Parathyroid adenoma (tissue), 2 donors: ENCODE data around the gene CFAP46.

ENCODE experiments used
- H2AFZ ChIP-seq: fragments of 300-600 bp; sonication (generic); one replicate; pipeline ENCODE4 v1.7.0; 2017; ENCODE audit warnings: antibody characterized with exemption, mild to moderate bottlenecking
- H3K27ac ChIP-seq: fragments of 300-600 bp; sonication (generic); one replicate; pipeline ENCODE4 v1.7.0; 2017
- H3K27me3 ChIP-seq: fragments of 300-600 bp; sonication (generic); one replicate; pipeline ENCODE4 v1.7.0; 2017; ENCODE audit warnings: low read length; ENCODE audit not compliant: control insufficient read depth, insufficient read depth
- H3K36me3 ChIP-seq: fragments of 300-600 bp; sonication (generic); one replicate; pipeline ENCODE4 v1.7.0; 2017; ENCODE audit warnings: low read length; ENCODE audit not compliant: control insufficient read depth, insufficient read depth
- H3K4me1 ChIP-seq: fragments of 300-600 bp; sonication (generic); one replicate; pipeline ENCODE4 v1.7.0; 2017; ENCODE audit warnings: control low read depth
- H3K4me2 ChIP-seq: fragments of 300-600 bp; sonication (generic); one replicate; pipeline ENCODE4 v1.7.0; 2017; ENCODE audit warnings: low read length
- H3K4me3 ChIP-seq: fragments of 300-600 bp; sonication (generic); one replicate; pipeline ENCODE4 v1.7.0; 2017; ENCODE audit warnings: low read depth, low read length
- H3K79me2 ChIP-seq: fragments of 300-600 bp; sonication (generic); one replicate; pipeline ENCODE4 v1.7.0; 2017; ENCODE audit warnings: control low read depth
- H3K9ac ChIP-seq: fragments of 300-600 bp; sonication (generic); one replicate; pipeline ENCODE4 v1.7.0; 2017; ENCODE audit warnings: mild to moderate bottlenecking
- H3K9me3 ChIP-seq: fragments of 300-600 bp; sonication (generic); one replicate; pipeline ENCODE4 v1.7.0; 2017; ENCODE audit warnings: low read length; ENCODE audit not compliant: control insufficient read depth
- TF ChIP-seq, protein P1 (sequence below): fragments of 300-600 bp; sonication (generic); IDR thresholded peaks from one replicate; pipeline ENCODE4 v1.7.0; 2017; ENCODE audit warnings: antibody characterized with exemption, mild to moderate bottlenecking
- donor health status: primary hyperparathyroidism.

CFAP46 gene

DNA sequence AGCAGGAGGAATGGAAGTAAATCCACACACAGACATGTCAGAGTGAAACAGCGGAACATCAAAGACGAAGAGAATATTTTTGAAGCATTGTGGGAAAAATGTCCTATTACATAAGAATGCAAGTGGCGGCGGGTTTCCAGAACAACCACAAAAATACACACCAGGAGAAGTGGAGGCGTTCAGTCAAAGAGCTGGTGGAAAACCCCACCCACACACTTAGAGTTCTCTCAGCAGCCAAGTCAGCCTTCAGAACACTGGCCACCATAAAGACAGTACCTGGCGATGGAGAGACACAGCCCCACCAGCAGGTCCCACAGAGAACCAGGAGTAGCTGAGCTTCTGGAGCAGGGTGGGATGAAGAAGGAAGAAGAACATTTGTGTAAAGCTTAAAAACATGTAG lies 180.1 kb downstream of the CFAP46 start:
- H3K9ac ChIP-seq = no peak overlapping the region
- no peaks in the 10 kb centered on the region for H3K79me2 ChIP-seq
- no peaks in the 10 kb centered on the region for H3K4me1 ChIP-seq
- no peak overlapping the region for H3K4me3 ChIP-seq
- H3K4me2 ChIP-seq = no peak overlapping the region
- H2AFZ ChIP-seq = no peak overlapping the region
- TF ChIP-seq, protein P1, sequence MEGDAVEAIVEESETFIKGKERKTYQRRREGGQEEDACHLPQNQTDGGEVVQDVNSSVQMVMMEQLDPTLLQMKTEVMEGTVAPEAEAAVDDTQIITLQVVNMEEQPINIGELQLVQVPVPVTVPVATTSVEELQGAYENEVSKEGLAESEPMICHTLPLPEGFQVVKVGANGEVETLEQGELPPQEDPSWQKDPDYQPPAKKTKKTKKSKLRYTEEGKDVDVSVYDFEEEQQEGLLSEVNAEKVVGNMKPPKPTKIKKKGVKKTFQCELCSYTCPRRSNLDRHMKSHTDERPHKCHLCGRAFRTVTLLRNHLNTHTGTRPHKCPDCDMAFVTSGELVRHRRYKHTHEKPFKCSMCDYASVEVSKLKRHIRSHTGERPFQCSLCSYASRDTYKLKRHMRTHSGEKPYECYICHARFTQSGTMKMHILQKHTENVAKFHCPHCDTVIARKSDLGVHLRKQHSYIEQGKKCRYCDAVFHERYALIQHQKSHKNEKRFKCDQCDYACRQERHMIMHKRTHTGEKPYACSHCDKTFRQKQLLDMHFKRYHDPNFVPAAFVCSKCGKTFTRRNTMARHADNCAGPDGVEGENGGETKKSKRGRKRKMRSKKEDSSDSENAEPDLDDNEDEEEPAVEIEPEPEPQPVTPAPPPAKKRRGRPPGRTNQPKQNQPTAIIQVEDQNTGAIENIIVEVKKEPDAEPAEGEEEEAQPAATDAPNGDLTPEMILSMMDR = no peak
- H3K27ac ChIP-seq = no peak overlapping the region
- H3K9me3 ChIP-seq = no peaks in the 10 kb centered on the region
- no peaks in the 10 kb centered on the region for H3K27me3 ChIP-seq
- no peaks in the 10 kb centered on the region for H3K36me3 ChIP-seq

DNA sequence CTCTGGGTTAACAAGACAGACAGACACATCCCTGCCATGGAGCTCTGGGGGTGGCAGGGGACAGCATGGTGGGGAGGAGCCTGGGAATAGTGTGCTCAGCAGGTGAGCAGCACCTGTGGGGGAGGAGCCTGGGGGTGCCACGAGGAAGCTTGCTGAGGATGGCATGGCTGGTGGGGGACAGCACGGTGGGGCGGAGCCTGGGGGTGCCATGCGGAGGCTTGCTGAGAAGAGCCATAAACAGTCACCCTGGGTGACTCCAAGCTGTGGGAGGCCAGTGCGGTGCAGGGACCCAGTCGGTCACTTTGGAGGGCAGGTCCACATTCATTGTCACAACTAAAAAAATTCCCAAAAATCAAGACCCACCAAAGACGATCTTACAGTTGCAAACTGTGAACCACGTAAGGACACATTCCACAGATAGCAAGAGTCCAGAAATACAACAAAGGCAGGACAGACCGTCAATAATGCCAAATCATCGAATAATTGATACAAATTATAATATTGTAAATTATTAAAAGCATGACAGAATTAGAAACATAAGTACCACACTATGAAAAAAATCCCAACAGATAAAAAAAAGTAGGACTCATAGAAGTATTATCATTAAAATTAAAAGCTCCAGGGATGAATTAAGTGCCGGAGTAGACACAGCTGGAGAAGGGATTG lies 180.8 kb downstream of the CFAP46 start:
- Histone ChIP-seq H3K4me1 (no peaks in the 10 kb centered on the region), H3K27me3 (no peaks in the 10 kb centered on the region), H3K4me3 (no peak overlapping the region), H3K9ac (no peak overlapping the region), H3K79me2 (no peaks in the 10 kb centered on the region), H2AFZ (no peak overlapping the region), H3K4me2 (no peak overlapping the region), H3K9me3 (no peaks in the 10 kb centered on the region), H3K36me3 (no peaks in the 10 kb centered on the region), H3K27ac (no peak overlapping the region)
- TF ChIP-seq, protein P1 = no peak

DNA sequence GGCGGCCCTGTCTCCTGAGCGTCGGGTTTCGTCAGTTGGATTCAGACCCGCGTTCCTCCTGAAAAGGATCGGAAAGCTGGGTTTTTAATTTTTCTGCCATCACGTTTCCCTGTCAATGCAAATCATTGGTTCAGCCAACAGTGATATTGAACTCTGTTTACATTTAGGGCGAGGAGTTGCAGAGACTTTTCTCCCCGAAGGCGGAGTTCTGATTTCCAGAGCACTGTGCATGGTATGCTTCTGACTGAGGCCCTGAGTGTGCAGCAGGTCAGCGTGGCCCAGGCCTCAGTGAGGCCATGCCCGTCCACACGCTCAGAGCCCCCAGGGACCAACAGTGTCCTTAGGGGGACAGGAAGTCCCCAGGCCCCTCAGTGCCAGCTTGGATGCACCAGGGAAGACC lies 183.5 kb downstream of the CFAP46 start:
- H3K4me1 ChIP-seq = no peaks in the 10 kb centered on the region
- no peaks in the 10 kb centered on the region for H3K9me3 ChIP-seq
- H2AFZ ChIP-seq = no peak overlapping the region
- no peak overlapping the region for H3K9ac ChIP-seq
- H3K4me3 ChIP-seq = no peak overlapping the region
- H3K4me2 ChIP-seq = no peak overlapping the region
- H3K79me2 ChIP-seq = no peaks in the 10 kb centered on the region
- H3K36me3 ChIP-seq = no peaks in the 10 kb centered on the region
- H3K27ac ChIP-seq = no peak overlapping the region
- TF ChIP-seq, protein P1 = no peak
- no peaks in the 10 kb centered on the region for H3K27me3 ChIP-seq
